HCT116 (cell line): Measurements from ENCODE around the gene TSC22D4. TPM values are rescaled to one million over a fixed set of nuclear protein-coding genes. Genes with fewer than 3 reads are reported as not detected.

ENCODE experiments used
- ATAC-seq: fragments of 200-7000 bp; cut with Tn5 transposase; 2 replicates; pipeline ENCODE4 v1.9.1; 2020; ENCODE audit warnings: mild to moderate bottlenecking, moderate library complexity
- BruUV-seq: library from RNA; stranded (reverse); fragments of 400-500 nt; replicated peaks from 2 replicates; lab custom pipeline; 2021; lab: Mats Ljungman, UMichigan
- CTCF ChIA-PET: fragments of 300-600 bp; sonication (Branson Sonifier 250); formaldehyde crosslinking; loops from one replicate; lab custom pipeline; 2021; ENCODE audit warnings: antibody characterized with exemption; lab: Charles Lee
- POLR2A ChIA-PET: fragments of 300-600, 350-600 bp; sonication (Branson Sonifier 250); formaldehyde crosslinking; loops from one replicate; lab custom pipeline; 2021; ENCODE audit warnings: antibody characterized with exemption; lab: Charles Lee
- RAD21 ChIA-PET, 2 experiments: fragments of 300-600 bp; sonication (Branson Sonifier 250); formaldehyde crosslinking; loops; one replicate each; lab custom pipeline; 2023; ENCODE audit warnings: low total read pairs in 2 of 2; ENCODE audit not compliant: uncharacterized antibody in 2 of 2, unreplicated experiment in 2 of 2, low non-redundant PET in 1 of 2; lab: Charles Lee
- DNase-seq: peaks from one replicate; pipeline ENCODE4 v3.0.0-alpha.2; 2010; ENCODE audit warnings: low read depth, low spot score
- H2AFZ ChIP-seq: fragments of 200-600 bp; shearing (Covaris generic), sonication (generic); 2 replicates; pipeline ENCODE4 v1.6.1; 2017; ENCODE audit warnings: low read depth, mixed run types, mixed read lengths, antibody characterized with exemption, low read length; ENCODE audit not compliant: poor library complexity, severe bottlenecking
- H3K27ac ChIP-seq: 2 replicates; pipeline ENCODE4 v1.5.1; 2012; ENCODE audit warnings: low read depth, low read length
- H3K27me3 ChIP-seq: fragments of 200-600 bp; sonication (generic); 2 replicates; pipeline ENCODE4 v1.6.1; 2016; ENCODE audit warnings: mixed run types, low read length, mixed read lengths; ENCODE audit not compliant: insufficient read depth
- H3K36me3 ChIP-seq, 2 experiments: fragments of 200-500 bp in 1 of 2; fragments of 200-600 bp in 1 of 2; sonication (Bioruptor generic) in 1 of 2; sonication (generic) in 1 of 2; 2 replicates each; pipeline versions ENCODE4 v1.5.1 to v1.6.1; 2014 to 2016; ENCODE audit warnings: low read length in 2 of 2, inconsistent platforms in 1 of 2, mixed read lengths in 1 of 2, mixed run types in 1 of 2; ENCODE audit not compliant: insufficient read depth in 2 of 2, control insufficient read depth in 1 of 2
- H3K4me1 ChIP-seq, 2 experiments: fragments of 200-600 bp in 1 of 2; sonication (generic) in 1 of 2; 2 replicates each; pipeline versions ENCODE4 v1.5.1 to v1.6.1; 2012 to 2017; ENCODE audit warnings: low read length in 2 of 2, inconsistent platforms in 1 of 2, mild to moderate bottlenecking in 1 of 2, mixed read lengths in 1 of 2, mixed run types in 1 of 2, moderate library complexity in 1 of 2; ENCODE audit not compliant: insufficient read depth in 2 of 2, control insufficient read depth in 1 of 2
- H3K4me2 ChIP-seq: fragments of 200-600 bp; sonication (generic); 2 replicates; pipeline ENCODE4 v1.6.1; 2017; ENCODE audit warnings: mixed run types, low read length, mixed read lengths
- H3K4me3 ChIP-seq, 2 experiments: fragments of 200-600 bp in 1 of 2; sonication (generic) in 1 of 2; replicated peaks in 1 of 2; 2 replicates each; pipeline ENCODE4 v1.5.1; 2011 to 2016; ENCODE audit warnings: low read length in 2 of 2, control low read depth in 1 of 2, low read depth in 1 of 2, mild to moderate bottlenecking in 1 of 2, mixed read lengths in 1 of 2, mixed run types in 1 of 2
- H3K79me2 ChIP-seq: fragments of 200-600 bp; sonication (generic); 2 replicates; pipeline ENCODE4 v1.6.1; 2017; ENCODE audit warnings: mild to moderate bottlenecking, mixed run types, low read length, moderate library complexity, mixed read lengths; ENCODE audit not compliant: insufficient read depth
- H3K9ac ChIP-seq: fragments of 200-600 bp; sonication (generic); 2 replicates; pipeline ENCODE4 v1.6.1; 2016; ENCODE audit warnings: low read length, mixed read lengths
- H3K9me2 ChIP-seq: fragments of 200-600 bp; sonication (generic), shearing (Covaris generic); 2 replicates; pipeline ENCODE4 v1.6.1; 2017; ENCODE audit warnings: mixed run types, mild to moderate bottlenecking, moderate library complexity; ENCODE audit not compliant: insufficient read depth
- H3K9me3 ChIP-seq, 2 experiments: fragments of 200-500 bp in 1 of 2; fragments of 200-600 bp in 1 of 2; sonication (Bioruptor generic) in 1 of 2; sonication (generic) in 1 of 2; 2 replicates each; pipeline ENCODE4 v1.6.1; 2014 to 2017; ENCODE audit warnings: low read length in 2 of 2, mixed read lengths in 2 of 2, inconsistent platforms in 1 of 2, low read depth in 1 of 2, mild to moderate bottlenecking in 1 of 2, mixed run types in 1 of 2, moderate library complexity in 1 of 2; ENCODE audit not compliant: control insufficient read depth in 1 of 2, insufficient read depth in 1 of 2
- H4K20me1 ChIP-seq: fragments of 200-600 bp; sonication (generic), shearing (Covaris generic); 2 replicates; pipeline ENCODE4 v1.6.1; 2017; ENCODE audit warnings: mixed run types, mild to moderate bottlenecking, moderate library complexity; ENCODE audit not compliant: insufficient read depth
- EGR1 ChIP-seq: IDR thresholded peaks from 2 replicates; pipeline ENCODE4 v1.6.1; 2012; ENCODE audit warnings: low read depth
- ELF1 ChIP-seq: IDR thresholded peaks from 2 replicates; pipeline ENCODE4 v1.6.1; 2012; ENCODE audit warnings: low read depth, borderline replicate concordance
- EZH2 ChIP-seq: fragments of 200-600 bp; sonication (generic); IDR thresholded peaks from 2 replicates; pipeline ENCODE4 v1.6.1; 2017; ENCODE audit warnings: antibody characterized with exemption, mixed run types
- EZH2phosphoT487 ChIP-seq: fragments of 200-600 bp; IDR thresholded peaks from 2 replicates; pipeline ENCODE4 v1.6.1; 2018; ENCODE audit warnings: antibody characterized with exemption, borderline replicate concordance
- POLR2A ChIP-seq: IDR thresholded peaks from 2 replicates; pipeline ENCODE4 v1.7.0; 2011; ENCODE audit warnings: borderline replicate concordance; ENCODE audit not compliant: insufficient read depth, insufficient read length; ENCODE audit errors: extremely low read depth
- REST ChIP-seq: IDR thresholded peaks from 2 replicates; pipeline ENCODE4 v1.6.1; 2012; ENCODE audit warnings: low read depth
- SIN3A ChIP-seq: IDR thresholded peaks from 2 replicates; pipeline ENCODE4 v1.6.1; 2012; ENCODE audit warnings: low read depth
- SP1 ChIP-seq: IDR thresholded peaks from 2 replicates; pipeline ENCODE4 v1.6.1; 2012; ENCODE audit warnings: low read depth
- YY1 ChIP-seq: IDR thresholded peaks from 2 replicates; pipeline ENCODE4 v1.6.1; 2011; ENCODE audit warnings: low read length, low read depth, moderate library complexity, mild to moderate bottlenecking; ENCODE audit not compliant: insufficient replicate concordance; ENCODE audit errors: extremely low read depth
- ZBTB33 ChIP-seq: IDR thresholded peaks from 2 replicates; pipeline ENCODE4 v1.6.1; 2011; ENCODE audit warnings: mild to moderate bottlenecking, low read length, moderate library complexity; ENCODE audit not compliant: insufficient replicate concordance; ENCODE audit errors: extremely low read depth
- ZFX ChIP-seq: fragments of 450-650 bp; IDR thresholded peaks from 2 replicates; pipeline ENCODE4 v1.6.1; 2017
- intact Hi-C: fragments of 100-400 bp; cut with micrococcal nuclease; formaldehyde crosslinking; loops from 2 replicates; pipeline ENCODE4 v1.10.0; 2022
- total RNA-seq: library from RNA; stranded (reverse); gene quantifications from one replicate; pipeline ENCODE4 v1.2.1, GENCODE V29; 2021; ENCODE audit not compliant: unreplicated experiment

The TSC22D4 gene
- total RNA-seq, 1 experiment from 2014 or later, result 36.9 TPM

- Histone ChIP-seq H3K27ac (no peak overlapping the region), H3K9me3 (no peaks in the 10 kb centered on the region), H3K9me2 (no peaks in the 10 kb centered on the region), H4K20me1 (no peaks in the 10 kb centered on the region), H2AFZ (no peak overlapping the region), H3K27me3 (no peaks in the 10 kb centered on the region), H3K4me3 (no peak overlapping the region), H3K9ac (no peak overlapping the region), H3K79me2 (no peaks in the 10 kb centered on the region), H3K36me3 (0 out of 4 replicates have a peak, but pooled peaks cover 0 to 2% of the 10 kb centered on the region in 2 experiments), H3K4me1 (peaks cover 22 to 33% of the 10 kb centered on the region in 2 experiments), H3K4me2 (no peak overlapping the region)
- RAD21 ChIA-PET, result no interaction called here
- no TSS peak for BruUV-seq
- POLR2A ChIA-PET, result no interaction called here
- CTCF ChIA-PET, result interaction anchor here (3.4 kb wide), 1 partner anchor 88 kb away, joined by 31 read pairs; no protein-coding TSS in a partner anchor
- intact Hi-C loops, result no loop called here
- DNase-seq (no peak), ATAC-seq (no peak)
- no peak for TF ChIP-seq EZH2
- TF ChIP-seq ZFX, result no peak
- no peak for TF ChIP-seq POLR2A
- TF ChIP-seq SIN3A, result no peak
- no peak for TF ChIP-seq EGR1
- TF ChIP-seq ELF1, result no peak
- no peak for TF ChIP-seq YY1
- TF ChIP-seq SP1, result no peak
- TF ChIP-seq REST, result no peak
- no peak for TF ChIP-seq EZH2phosphoT487
- TF ChIP-seq ZBTB33, result no peak
Observed at GRCh38 chr7:100471021-100471420, 8.0 kb downstream of the TSC22D4 start.
